ENCODE data around the gene NRN1L. TPM values are rescaled to one million over a fixed set of nuclear protein-coding genes. Genes with fewer than 3 reads are reported as not detected.

Gene NRN1L
- total RNA-seq, 1 donor from 2014 or later = 1.0 TPM

DNA sequence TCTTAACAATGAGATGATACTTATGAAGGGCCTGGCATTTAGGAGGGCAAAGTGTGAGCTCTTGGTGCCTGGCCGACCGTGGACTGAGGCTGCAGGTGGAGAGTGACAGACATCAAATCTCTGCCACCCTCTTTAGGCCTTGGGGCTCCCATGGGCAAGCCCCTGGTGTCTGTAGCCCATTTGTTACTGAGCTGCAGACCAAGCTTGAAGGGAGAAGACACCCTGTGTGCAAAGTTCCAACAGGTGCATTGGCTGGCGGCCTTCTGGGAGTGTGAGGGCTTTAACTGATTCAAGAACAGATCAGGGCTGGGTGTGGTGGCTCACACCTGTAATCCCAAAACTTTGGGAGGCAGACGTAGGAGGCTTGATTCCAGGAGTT lies 47.8 kb downstream of the NRN1L start:
- TF ChIP-seq, protein P1, sequence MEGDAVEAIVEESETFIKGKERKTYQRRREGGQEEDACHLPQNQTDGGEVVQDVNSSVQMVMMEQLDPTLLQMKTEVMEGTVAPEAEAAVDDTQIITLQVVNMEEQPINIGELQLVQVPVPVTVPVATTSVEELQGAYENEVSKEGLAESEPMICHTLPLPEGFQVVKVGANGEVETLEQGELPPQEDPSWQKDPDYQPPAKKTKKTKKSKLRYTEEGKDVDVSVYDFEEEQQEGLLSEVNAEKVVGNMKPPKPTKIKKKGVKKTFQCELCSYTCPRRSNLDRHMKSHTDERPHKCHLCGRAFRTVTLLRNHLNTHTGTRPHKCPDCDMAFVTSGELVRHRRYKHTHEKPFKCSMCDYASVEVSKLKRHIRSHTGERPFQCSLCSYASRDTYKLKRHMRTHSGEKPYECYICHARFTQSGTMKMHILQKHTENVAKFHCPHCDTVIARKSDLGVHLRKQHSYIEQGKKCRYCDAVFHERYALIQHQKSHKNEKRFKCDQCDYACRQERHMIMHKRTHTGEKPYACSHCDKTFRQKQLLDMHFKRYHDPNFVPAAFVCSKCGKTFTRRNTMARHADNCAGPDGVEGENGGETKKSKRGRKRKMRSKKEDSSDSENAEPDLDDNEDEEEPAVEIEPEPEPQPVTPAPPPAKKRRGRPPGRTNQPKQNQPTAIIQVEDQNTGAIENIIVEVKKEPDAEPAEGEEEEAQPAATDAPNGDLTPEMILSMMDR (IDR thresholded peaks at IDR 0.05; ENCODE audit: partially characterized antibody, unreplicated experiment) = no peak
- H3K27me3 Mint-ChIP-seq (ENCODE audit: unreplicated experiment) = peaks cover 16% of the 10 kb centered on the region
- no peaks in the 10 kb centered on the region for H3K36me3 Mint-ChIP-seq (ENCODE audit: unreplicated experiment)
- no peak overlapping the region for H3K4me3 Mint-ChIP-seq (ENCODE audit: unreplicated experiment)
- H3K27ac Mint-ChIP-seq (ENCODE audit: unreplicated experiment) = no peak overlapping the region
- H3K9me3 Mint-ChIP-seq (ENCODE audit: unreplicated experiment) = peaks cover 15% of the 10 kb centered on the region
- peaks cover 13% of the 10 kb centered on the region for H3K4me1 Mint-ChIP-seq (ENCODE audit: low read depth, unreplicated experiment)
- no peak for DNase-seq

DNA sequence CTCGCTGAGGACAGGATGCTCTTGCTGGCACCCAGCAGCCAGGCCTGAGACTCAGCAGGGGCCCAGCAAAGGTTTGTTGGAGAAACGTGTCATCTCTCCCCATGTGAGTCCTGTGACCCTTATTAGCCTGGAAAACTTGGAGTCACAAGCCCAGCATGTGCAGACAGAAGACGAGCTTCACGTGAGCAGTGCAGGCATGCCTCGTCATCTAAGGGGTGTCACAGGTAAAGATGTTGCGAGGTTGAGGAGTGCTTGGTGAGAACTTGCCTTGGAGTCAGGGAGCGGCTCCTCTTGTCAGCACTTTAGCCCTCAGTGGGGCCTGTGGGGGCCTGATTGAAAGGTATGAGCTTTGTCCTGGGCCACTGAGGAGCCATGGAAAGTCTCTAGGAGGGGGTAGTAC lies 49.1 kb downstream of the NRN1L start:
- Mint-ChIP-seq H3K9me3 (ENCODE audit: unreplicated experiment) (peaks cover 15% of the 10 kb centered on the region), H3K27ac (ENCODE audit: unreplicated experiment) (peak overlapping the region; percentile 38)

DNA sequence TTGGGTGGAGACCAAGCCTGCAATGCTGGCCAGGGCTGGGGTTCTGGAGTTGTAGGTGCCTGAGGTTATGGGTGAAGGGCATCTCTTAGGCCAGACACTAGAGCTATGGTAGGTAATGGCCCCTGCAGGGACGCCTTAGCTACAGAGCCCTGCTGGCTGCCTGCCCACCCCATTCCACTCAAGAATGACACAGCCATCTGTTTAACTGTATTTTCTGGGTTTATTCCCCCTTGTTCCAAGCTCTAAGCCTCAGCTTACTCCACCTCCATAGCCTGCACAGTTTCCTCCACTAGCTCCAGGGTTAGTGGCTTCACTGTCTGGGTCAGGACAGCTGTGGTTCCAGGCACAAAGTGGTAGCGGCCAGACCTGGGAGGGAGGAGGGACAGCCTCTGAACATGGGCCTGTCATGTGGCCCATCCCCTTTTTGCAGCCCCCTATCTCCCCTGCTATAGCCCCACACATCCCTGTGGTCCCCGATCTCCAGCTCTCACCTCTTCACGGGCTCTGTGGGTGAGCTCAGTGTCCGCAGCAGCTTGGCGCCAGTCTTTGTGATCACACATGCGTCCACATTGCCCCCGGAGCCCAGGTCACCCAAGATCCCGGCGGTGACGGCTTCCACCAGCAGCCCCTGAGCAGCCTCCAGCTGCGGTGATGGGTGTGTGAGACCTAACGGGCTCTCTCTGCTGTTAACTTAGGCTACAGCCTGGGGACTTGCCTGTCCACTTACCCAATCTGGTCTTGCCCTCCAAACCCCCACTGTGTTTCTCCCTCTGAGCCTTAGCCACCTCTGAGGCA lies 49.8 kb downstream of the NRN1L start:
- no peak for DNase-seq
- peaks cover 15% of the 10 kb centered on the region for H3K9me3 Mint-ChIP-seq (ENCODE audit: unreplicated experiment)
- H3K36me3 Mint-ChIP-seq (ENCODE audit: unreplicated experiment) = no peaks in the 10 kb centered on the region
- H3K4me3 Mint-ChIP-seq (ENCODE audit: unreplicated experiment) = peak overlapping the region; percentile 100
- H3K27me3 Mint-ChIP-seq (ENCODE audit: unreplicated experiment) = peaks cover 16% of the 10 kb centered on the region
- peak overlapping the region; percentile 62 for H3K27ac Mint-ChIP-seq (ENCODE audit: unreplicated experiment)
- TF ChIP-seq, protein P1 (IDR thresholded peaks at IDR 0.05; ENCODE audit: partially characterized antibody, unreplicated experiment) = no peak
- H3K4me1 Mint-ChIP-seq (ENCODE audit: low read depth, unreplicated experiment) = peaks cover 13% of the 10 kb centered on the region

More for the DNA sequence above, 49.1 kb downstream of the NRN1L start:
- H3K4me3 Mint-ChIP-seq (ENCODE audit: unreplicated experiment) = peak overlapping the region; percentile 5
- no peaks in the 10 kb centered on the region for H3K36me3 Mint-ChIP-seq (ENCODE audit: unreplicated experiment)
- H3K4me1 Mint-ChIP-seq (ENCODE audit: low read depth, unreplicated experiment) = peaks cover 13% of the 10 kb centered on the region
- peaks cover 16% of the 10 kb centered on the region for H3K27me3 Mint-ChIP-seq (ENCODE audit: unreplicated experiment)
- DNase-seq = no peak
- TF ChIP-seq, protein P1 (IDR thresholded peaks at IDR 0.05; ENCODE audit: partially characterized antibody, unreplicated experiment) = no peak

DNA sequence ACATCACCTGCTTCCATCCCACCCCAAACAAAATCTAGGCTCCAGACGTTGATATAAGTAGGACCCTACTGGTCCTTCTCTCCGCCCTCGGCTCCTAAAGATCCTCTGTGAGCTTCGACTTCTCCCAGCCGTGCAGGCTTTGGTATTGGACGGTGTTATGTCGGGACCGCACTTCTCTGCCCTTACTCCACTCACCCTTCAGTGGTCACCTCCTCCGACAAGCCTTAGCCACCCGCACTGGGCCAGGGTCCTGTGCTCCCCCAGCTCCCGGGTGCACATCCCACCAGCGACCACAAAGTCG lies 50.4 kb downstream of the NRN1L start:
- Mint-ChIP-seq H3K9me3 (ENCODE audit: unreplicated experiment) (peaks cover 15% of the 10 kb centered on the region), H3K27me3 (ENCODE audit: unreplicated experiment) (peaks cover 16% of the 10 kb centered on the region), H3K27ac (ENCODE audit: unreplicated experiment) (peak overlapping the region; percentile 62), H3K4me1 (ENCODE audit: low read depth, unreplicated experiment) (peaks cover 13% of the 10 kb centered on the region), H3K4me3 (ENCODE audit: unreplicated experiment) (peak overlapping the region; percentile 100), H3K36me3 (ENCODE audit: unreplicated experiment) (no peaks in the 10 kb centered on the region)
- no peak for DNase-seq
- TF ChIP-seq, protein P1 (IDR thresholded peaks at IDR 0.05; ENCODE audit: partially characterized antibody, unreplicated experiment) = no peak

DNA sequence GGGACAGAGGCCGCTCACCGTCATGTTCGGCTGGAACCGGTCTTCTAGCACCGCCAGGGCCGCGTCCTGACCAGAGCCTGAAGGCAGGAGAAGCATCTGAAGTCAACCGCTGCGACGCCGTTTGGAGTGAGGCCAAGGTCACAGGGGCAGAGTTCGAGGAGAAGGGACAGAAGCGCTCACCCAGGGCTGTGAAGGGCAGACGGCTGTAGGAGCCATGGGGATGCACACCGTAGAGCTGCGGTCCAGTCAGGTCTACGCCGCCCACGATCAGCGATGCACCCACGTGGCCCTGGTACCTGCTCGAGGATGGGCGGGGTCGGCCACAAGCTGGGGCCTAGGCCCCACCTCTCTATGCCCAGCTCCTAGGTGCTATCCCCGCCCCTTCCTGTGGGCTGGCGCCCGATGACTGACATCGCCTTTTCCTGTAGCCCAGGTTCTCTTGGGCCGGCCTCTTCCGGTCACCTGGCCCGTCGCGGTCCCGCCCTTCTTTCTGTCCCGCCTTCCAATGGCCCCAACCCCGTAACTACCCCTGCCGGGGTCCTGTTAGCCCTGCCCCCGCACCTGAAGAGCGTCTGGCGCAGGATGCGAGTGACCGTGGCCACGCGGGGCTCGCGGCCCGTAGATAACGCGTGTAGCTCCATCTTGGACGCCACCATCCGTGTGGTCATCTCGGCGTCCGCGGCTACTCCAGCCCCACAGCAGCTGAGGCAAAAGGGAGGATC lies 50.9 kb downstream of the NRN1L start:
- DNase-seq = peak; percentile 89
- Mint-ChIP-seq H3K27me3 (ENCODE audit: unreplicated experiment) (peaks cover 16% of the 10 kb centered on the region), H3K36me3 (ENCODE audit: unreplicated experiment) (no peaks in the 10 kb centered on the region), H3K4me1 (ENCODE audit: low read depth, unreplicated experiment) (peaks cover 13% of the 10 kb centered on the region), H3K27ac (ENCODE audit: unreplicated experiment) (peak overlapping the region; percentile 97), H3K9me3 (ENCODE audit: unreplicated experiment) (peaks cover 15% of the 10 kb centered on the region), H3K4me3 (ENCODE audit: unreplicated experiment) (peak overlapping the region; percentile 100)
- TF ChIP-seq, protein P1 (IDR thresholded peaks at IDR 0.05; ENCODE audit: partially characterized antibody, unreplicated experiment) = no peak
